ENCODE results near the gene RASGRF2. TPM values are rescaled to one million over a fixed set of nuclear protein-coding genes. Genes with fewer than 3 reads are reported as not detected.
A peak's percentile ranks its signal among the peaks of the same experiment; 100 is the strongest.

The RASGRF2 gene
- total and polyA plus RNA-seq, 8 donors = 1.1 to 2.7 (median 1.4) TPM

DNA sequence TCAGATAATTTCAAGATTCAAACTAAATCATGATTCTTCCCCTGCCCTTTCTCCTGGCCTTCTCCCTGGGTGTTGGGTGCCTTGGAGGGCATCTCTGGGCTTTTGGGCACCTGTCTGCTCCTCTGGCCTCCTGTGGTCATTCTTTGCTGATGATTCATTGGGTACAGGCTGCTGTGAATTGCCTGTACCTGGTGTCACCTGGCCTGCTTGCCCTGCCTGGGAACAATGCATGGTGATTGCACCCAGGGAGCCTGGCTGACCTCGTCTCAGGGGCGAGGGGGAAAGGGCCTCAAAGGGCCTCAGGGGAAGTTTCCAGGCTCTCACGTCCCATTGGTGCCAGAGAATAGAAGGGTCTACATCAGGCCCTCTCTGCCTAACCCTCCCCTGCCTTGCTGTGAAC, 252.9 kb downstream of the RASGRF2 start:
- DNase-seq (peak in 4 of 6 donors; percentile 24 to 53 (median 45)), ATAC-seq (peak; percentile 76 to 88 (median 80)), FAIRE-seq (no peak)
- Histone ChIP-seq H3K36me3 (no peaks in the 10 kb centered on the region), H3K4me1 (peaks cover 0 to 15% (median 13%) of the 10 kb centered on the region in 3 donors), H3K9me3 (no peaks in the 10 kb centered on the region), H3K27me3 (no peaks in the 10 kb centered on the region), H3K27ac (peak overlapping the region in 1 of 4 donors; percentile 30), H3K4me3 (no peak overlapping the region)
- intact Hi-C loops (cut with DNase I) = no loop called here
- 56 to 66% methylated on average over 3 of the region's 3 CpGs for WGBS, 2 donors
- TF ChIP-seq, protein P1, sequence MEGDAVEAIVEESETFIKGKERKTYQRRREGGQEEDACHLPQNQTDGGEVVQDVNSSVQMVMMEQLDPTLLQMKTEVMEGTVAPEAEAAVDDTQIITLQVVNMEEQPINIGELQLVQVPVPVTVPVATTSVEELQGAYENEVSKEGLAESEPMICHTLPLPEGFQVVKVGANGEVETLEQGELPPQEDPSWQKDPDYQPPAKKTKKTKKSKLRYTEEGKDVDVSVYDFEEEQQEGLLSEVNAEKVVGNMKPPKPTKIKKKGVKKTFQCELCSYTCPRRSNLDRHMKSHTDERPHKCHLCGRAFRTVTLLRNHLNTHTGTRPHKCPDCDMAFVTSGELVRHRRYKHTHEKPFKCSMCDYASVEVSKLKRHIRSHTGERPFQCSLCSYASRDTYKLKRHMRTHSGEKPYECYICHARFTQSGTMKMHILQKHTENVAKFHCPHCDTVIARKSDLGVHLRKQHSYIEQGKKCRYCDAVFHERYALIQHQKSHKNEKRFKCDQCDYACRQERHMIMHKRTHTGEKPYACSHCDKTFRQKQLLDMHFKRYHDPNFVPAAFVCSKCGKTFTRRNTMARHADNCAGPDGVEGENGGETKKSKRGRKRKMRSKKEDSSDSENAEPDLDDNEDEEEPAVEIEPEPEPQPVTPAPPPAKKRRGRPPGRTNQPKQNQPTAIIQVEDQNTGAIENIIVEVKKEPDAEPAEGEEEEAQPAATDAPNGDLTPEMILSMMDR (IDR thresholded peaks at IDR 0.05) = no peak

DNA sequence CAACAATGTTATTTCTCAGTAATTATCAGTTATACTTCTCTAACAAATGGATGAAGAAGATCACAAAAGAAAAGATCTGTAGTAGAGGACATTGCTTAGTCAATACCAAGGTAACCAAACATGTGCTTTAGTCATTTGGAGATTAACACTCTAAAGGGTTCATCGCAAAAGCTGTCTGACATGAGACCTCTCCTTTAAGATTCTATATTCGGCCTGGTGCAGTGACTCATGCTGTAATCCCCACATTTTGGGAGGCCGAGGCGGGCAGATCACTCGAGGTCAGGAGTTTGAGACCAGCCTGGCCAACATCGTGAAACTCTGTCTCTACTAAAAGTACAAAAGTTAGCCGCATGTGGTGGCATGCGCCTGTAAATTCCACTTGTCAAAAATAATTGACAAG, 254.7 kb downstream of the RASGRF2 start:
- TF ChIP-seq, protein P1 (IDR thresholded peaks at IDR 0.05) = no peak
- DNase-seq (no peak), FAIRE-seq (no peak), ATAC-seq (no peak)
- H3K4me1 ChIP-seq = peaks cover 0 to 15% (median 13%) of the 10 kb centered on the region in 3 donors
- H3K4me3 ChIP-seq = no peak overlapping the region
- no peak overlapping the region for H3K27ac ChIP-seq
- no peaks in the 10 kb centered on the region for H3K27me3 ChIP-seq
- intact Hi-C loops (cut with DNase I) = no loop called here
- H3K36me3 ChIP-seq = no peaks in the 10 kb centered on the region
- no peaks in the 10 kb centered on the region for H3K9me3 ChIP-seq
- WGBS, 2 donors = 93% methylated on average over 8 of the region's 8 CpGs

DNA sequence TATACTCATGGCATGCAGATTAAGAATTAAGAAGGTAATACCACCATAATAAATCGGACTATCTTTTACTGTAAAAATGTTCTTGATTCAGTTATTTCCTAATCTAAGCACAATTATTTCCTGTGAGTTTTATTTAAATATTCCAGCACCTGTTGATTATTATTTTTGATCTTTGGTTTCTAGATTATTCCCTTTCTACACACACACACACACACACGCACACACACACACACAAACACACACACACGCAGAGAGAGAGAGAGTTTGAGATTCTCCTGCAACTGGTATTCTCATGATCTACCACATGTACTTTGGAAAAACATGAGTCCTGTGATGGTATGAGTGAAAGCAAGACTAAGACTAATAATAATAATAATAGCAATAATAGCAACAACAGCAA, 256.0 kb downstream of the RASGRF2 start:
- TF ChIP-seq, protein P1 (IDR thresholded peaks at IDR 0.05) = no peak
- intact Hi-C loops (cut with DNase I) = no loop called here

DNA sequence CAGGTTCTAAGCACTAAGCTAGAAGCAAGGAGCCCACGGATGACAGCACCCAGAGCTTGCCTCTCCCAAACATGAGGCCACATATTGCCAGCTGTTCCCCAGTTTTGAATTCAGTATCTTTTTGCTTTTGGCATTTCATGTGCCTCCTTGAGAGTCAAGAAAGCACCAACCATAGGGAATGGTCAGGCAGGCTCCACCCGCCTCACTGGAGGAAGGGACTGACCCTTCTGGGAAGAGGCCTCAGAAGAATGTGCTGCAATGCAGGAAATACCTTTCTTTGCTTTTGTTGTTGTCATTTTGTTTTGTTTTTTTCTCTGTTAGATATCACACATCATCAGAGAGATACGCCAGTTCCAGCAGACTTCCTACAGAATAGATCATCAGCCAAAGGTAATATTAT, 259.2 kb downstream of the RASGRF2 start:
- 96% methylated on average over 3 of the region's 3 CpGs for WGBS, 2 donors
- H3K4me3 ChIP-seq = no peak overlapping the region
- no peaks in the 10 kb centered on the region for H3K36me3 ChIP-seq
- TF ChIP-seq, protein P1 (IDR thresholded peaks at IDR 0.05) = no peak
- DNase-seq = no peak
- H3K27ac ChIP-seq = no peak overlapping the region
- no peaks in the 10 kb centered on the region for H3K4me1 ChIP-seq
- intact Hi-C loops (cut with DNase I) = no loop called here
- H3K27me3 ChIP-seq = no peaks in the 10 kb centered on the region
- no peak for ATAC-seq
- no peaks in the 10 kb centered on the region for H3K9me3 ChIP-seq
- no peak for FAIRE-seq

More for the DNA sequence above, 256.0 kb downstream of the RASGRF2 start:
- Histone ChIP-seq H3K27me3 (no peaks in the 10 kb centered on the region), H3K4me1 (peaks cover 0 to 15% (median 13%) of the 10 kb centered on the region in 3 donors), H3K36me3 (no peaks in the 10 kb centered on the region), H3K27ac (no peak overlapping the region), H3K4me3 (no peak overlapping the region), H3K9me3 (no peaks in the 10 kb centered on the region)
- DNase-seq (no peak), FAIRE-seq (no peak), ATAC-seq (no peak)
- 64 to 69% methylated on average over 3 of the region's 3 CpGs for WGBS, 2 donors

DNA sequence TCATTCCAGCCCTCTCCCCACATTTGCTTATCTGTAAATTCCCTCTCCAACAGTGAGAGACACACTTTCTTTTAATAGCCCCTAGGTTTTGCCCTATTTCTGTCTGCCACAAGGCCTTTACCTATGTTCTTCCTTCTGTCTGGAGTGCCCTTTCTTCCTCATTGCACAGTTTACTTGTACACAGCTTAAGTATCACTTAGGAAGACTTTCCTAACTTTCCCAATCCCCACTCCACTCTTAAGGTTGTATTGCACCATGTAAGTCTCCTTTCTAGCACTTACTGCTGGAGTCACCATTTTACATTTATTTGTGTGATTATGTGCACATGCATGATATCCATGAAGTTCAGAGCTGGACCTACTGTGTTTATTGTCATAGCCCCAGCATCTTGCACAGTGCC, 262.1 kb downstream of the RASGRF2 start:
- ATAC-seq (no peak), DNase-seq (no peak), FAIRE-seq (no peak)
- Histone ChIP-seq H3K4me3 (no peak overlapping the region), H3K27me3 (no peaks in the 10 kb centered on the region), H3K4me1 (no peaks in the 10 kb centered on the region), H3K27ac (no peak overlapping the region), H3K36me3 (no peaks in the 10 kb centered on the region), H3K9me3 (no peaks in the 10 kb centered on the region)
- intact Hi-C loops (cut with DNase I) = no loop called here
- TF ChIP-seq, protein P1 (IDR thresholded peaks at IDR 0.05) = no peak
